K562 (cell line): ENCODE measurements around the gene PTCH1.

ENCODE experiments used
- BMI1 ChIP-seq: fragments of 150-350 bp; IDR thresholded peaks from 2 replicates; pipeline ENCODE4 v1.6.1; 2014; ENCODE audit warnings: low read length
- CTCF ChIP-seq, 3 experiments: IDR thresholded peaks in 2 of 3; conservative IDR thresholded peaks in 1 of 3; 2 replicates each; pipeline ENCODE4 v1.5.1; 2011 to 2012; ENCODE audit warnings: low read length in 3 of 3, mild to moderate bottlenecking in 3 of 3, control low read depth in 2 of 3, improper control_type of control experiment in 1 of 3, inconsistent platforms in 1 of 3, low read depth in 1 of 3, mixed read lengths in 1 of 3, moderate library complexity in 1 of 3; ENCODE audit not compliant: insufficient read depth in 2 of 3
- EZH2 ChIP-seq: IDR thresholded peaks from 2 replicates; pipeline ENCODE4 v1.6.1; 2012; ENCODE audit warnings: low read depth, mild to moderate bottlenecking, inconsistent platforms, low read length, borderline replicate concordance
- FOXJ3 ChIP-seq: sonication (generic); formaldehyde crosslinking; IDR thresholded peaks from 2 replicates; pipeline ENCODE4 v1.4.0; 2020; ENCODE audit warnings: mild to moderate bottlenecking, missing genetic modification reagents
- FOXK1 ChIP-seq: sonication (generic); formaldehyde crosslinking; IDR thresholded peaks from 2 replicates; pipeline ENCODE4 v1.8.0; 2022; ENCODE audit warnings: missing genetic modification reagents, mild to moderate bottlenecking, borderline replicate concordance
- GATAD2A ChIP-seq: fragments of 450-650 bp; IDR thresholded peaks from 2 replicates; pipeline ENCODE4 v1.6.1; 2017
- GATAD2B ChIP-seq: fragments of 450-650 bp; IDR thresholded peaks from 2 replicates; pipeline ENCODE4 v1.6.1; 2017; ENCODE audit warnings: mild to moderate bottlenecking, borderline replicate concordance
- MEF2D ChIP-seq: conservative IDR thresholded peaks from 2 replicates; pipeline ENCODE4 v1.6.1; 2016; ENCODE audit warnings: low read depth, missing genetic modification characterization, missing compliant biosample characterization
- MTA2 ChIP-seq: fragments of 450-650 bp; IDR thresholded peaks from 2 replicates; pipeline ENCODE4 v1.6.1; 2016; ENCODE audit warnings: low read depth
- RAD21 ChIP-seq, 2 experiments: fragments of 250-450 bp in 1 of 2; fragments of 450-650 bp in 1 of 2; sonication (Bioruptor Pico) in 1 of 2; formaldehyde crosslinking in 1 of 2; IDR thresholded peaks in 1 of 2; conservative IDR thresholded peaks in 1 of 2; 2 replicates each; pipeline versions ENCODE4 v1.4.0 to v1.8.0; 2020 to 2022; ENCODE audit warnings: mild to moderate bottlenecking in 2 of 2, moderate library complexity in 1 of 2
- RCOR1 ChIP-seq, 2 experiments: IDR thresholded peaks; 2 replicates each; pipeline ENCODE4 v1.6.1; 2012; ENCODE audit warnings: low read depth in 2 of 2, low read length in 2 of 2, borderline replicate concordance in 1 of 2, improper control_type of control experiment in 1 of 2
- SNIP1 ChIP-seq: fragments of 450-650 bp; IDR thresholded peaks from 2 replicates; pipeline ENCODE4 v1.7.1; 2017; ENCODE audit warnings: low read depth, mild to moderate bottlenecking
- ZBTB1 ChIP-seq: sonication (generic); formaldehyde crosslinking; IDR thresholded peaks from 2 replicates; pipeline ENCODE4 v1.8.1; 2023; ENCODE audit warnings: missing genetic modification reagents, low read depth, mild to moderate bottlenecking, borderline replicate concordance
- ZFX ChIP-seq: sonication (generic); formaldehyde crosslinking; IDR thresholded peaks from 2 replicates; pipeline ENCODE4 v1.8.0; 2022; ENCODE audit warnings: mild to moderate bottlenecking, missing genetic modification reagents, moderate library complexity

GRCh38 chr9:95433096-95433819 is 83.5 kb downstream of the PTCH1 start:
- no peak for TF ChIP-seq SNIP1
- TF ChIP-seq EZH2, result no peak
- TF ChIP-seq FOXJ3 (CRISPR knock-in tag), result no peak
- TF ChIP-seq CTCF (IDR thresholded peaks at IDR 0.05 in 2 of 3, conservative IDR thresholded peaks at IDR 0.05 in 1 of 3; ENCODE audit: insufficient read depth in 2 of 3, low read depth in 1 of 3, low read length in 3 of 3), result no peak
- no peak for TF ChIP-seq FOXK1 (CRISPR knock-in tag)
- no peak for TF ChIP-seq ZFX (CRISPR knock-in tag)
- no peak for TF ChIP-seq RCOR1 (IDR thresholded peaks at IDR 0.05; ENCODE audit: borderline replicate concordance in 1 of 2, low read depth in 2 of 2, low read length in 2 of 2)
- no peak for TF ChIP-seq GATAD2A
- no peak for TF ChIP-seq GATAD2B
- TF ChIP-seq BMI1, result no peak
- TF ChIP-seq RAD21 (CRISPR knock-in tag; conservative IDR thresholded peaks at IDR 0.05 in 1 of 2, IDR thresholded peaks at IDR 0.05 in 1 of 2), result no peak
- TF ChIP-seq ZBTB1 (CRISPR knock-in tag), result no peak
- TF ChIP-seq MEF2D (tag), result no peak
- TF ChIP-seq MTA2, result no peak
